Thoracic aorta (tissue), 2 donors: ENCODE measurements around the gene KNDC1. TPM values are rescaled to one million over a fixed set of nuclear protein-coding genes. Genes with fewer than 3 reads are reported as not detected.

Source experiments
- ATAC-seq: fragments of 150-250 bp; one replicate; pipeline ENCODE4 v1.8.0; 2017; ENCODE audit warnings: low read depth; ENCODE audit not compliant: insufficient number of reproducible peaks, low FRiP score
- DNase-seq: peaks from one replicate; pipeline ENCODE4 v3.0.0-alpha.2; 2020; ENCODE audit warnings: low spot score
- H3K27ac ChIP-seq, 2 donors: fragments of 200-600 bp; sonication (generic); 1 replicate in 1 of 2; 2 replicates in 1 of 2; pipeline ENCODE4 v1.5.1; 2016; ENCODE audit warnings: mild to moderate bottlenecking in 2 of 2, moderate library complexity in 2 of 2
- H3K27me3 ChIP-seq: fragments of 200-600 bp; sonication (generic); replicated peaks from 2 replicates; pipeline ENCODE4 v1.6.0; 2016; ENCODE audit warnings: mild to moderate bottlenecking; ENCODE audit not compliant: insufficient read depth
- H3K36me3 ChIP-seq: fragments of 200-600 bp; sonication (generic); one replicate; pipeline ENCODE4 v1.5.1; 2016
- H3K4me1 ChIP-seq, 2 donors: fragments of 200-600 bp; sonication (generic); 1 replicate in 1 of 2; 2 replicates in 1 of 2; pipeline versions ENCODE4 v1.5.1 to v1.6.0; 2016; ENCODE audit warnings: low read depth in 2 of 2, mild to moderate bottlenecking in 1 of 2; ENCODE audit not compliant: control insufficient read depth in 1 of 2
- H3K4me3 ChIP-seq: fragments of 200-600 bp; sonication (generic); 2 replicates; pipeline ENCODE4 v1.5.1; 2016; ENCODE audit warnings: mild to moderate bottlenecking
- H3K9me3 ChIP-seq: fragments of 200-600 bp; sonication (generic); 2 replicates; pipeline ENCODE4 v1.5.1; 2016
- total RNA-seq, 2 donors: library from RNA; depleted of rRNA; stranded (reverse); fragments of >200 nt; gene quantifications; one replicate each; pipeline versions ENCODE4 v1.1.0 to v1.2.3, GENCODE V29; 2016
- TF ChIP-seq, protein P1 (sequence below): fragments of 200-600 bp; sonication (generic); IDR thresholded peaks from one replicate; pipeline ENCODE4 v1.5.1; 2019; ENCODE audit warnings: antibody characterized with exemption

Gene KNDC1
- total RNA-seq, 2 donors from 2014 or later: 0.14 to 0.95 TPM

- H3K36me3 ChIP-seq: no peaks in the 10 kb centered on the region
- no peaks in the 10 kb centered on the region for H3K4me1 ChIP-seq
- TF ChIP-seq, protein P1, sequence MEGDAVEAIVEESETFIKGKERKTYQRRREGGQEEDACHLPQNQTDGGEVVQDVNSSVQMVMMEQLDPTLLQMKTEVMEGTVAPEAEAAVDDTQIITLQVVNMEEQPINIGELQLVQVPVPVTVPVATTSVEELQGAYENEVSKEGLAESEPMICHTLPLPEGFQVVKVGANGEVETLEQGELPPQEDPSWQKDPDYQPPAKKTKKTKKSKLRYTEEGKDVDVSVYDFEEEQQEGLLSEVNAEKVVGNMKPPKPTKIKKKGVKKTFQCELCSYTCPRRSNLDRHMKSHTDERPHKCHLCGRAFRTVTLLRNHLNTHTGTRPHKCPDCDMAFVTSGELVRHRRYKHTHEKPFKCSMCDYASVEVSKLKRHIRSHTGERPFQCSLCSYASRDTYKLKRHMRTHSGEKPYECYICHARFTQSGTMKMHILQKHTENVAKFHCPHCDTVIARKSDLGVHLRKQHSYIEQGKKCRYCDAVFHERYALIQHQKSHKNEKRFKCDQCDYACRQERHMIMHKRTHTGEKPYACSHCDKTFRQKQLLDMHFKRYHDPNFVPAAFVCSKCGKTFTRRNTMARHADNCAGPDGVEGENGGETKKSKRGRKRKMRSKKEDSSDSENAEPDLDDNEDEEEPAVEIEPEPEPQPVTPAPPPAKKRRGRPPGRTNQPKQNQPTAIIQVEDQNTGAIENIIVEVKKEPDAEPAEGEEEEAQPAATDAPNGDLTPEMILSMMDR: no peak
- H3K27ac ChIP-seq: no peak overlapping the region
- H3K27me3 ChIP-seq: no peaks in the 10 kb centered on the region
- H3K4me3 ChIP-seq: no peak overlapping the region
- no peak for ATAC-seq
- DNase-seq: no peak
- H3K9me3 ChIP-seq: no peaks in the 10 kb centered on the region
Observed at GRCh38 chr10:133180192-133180964, 20.4 kb downstream of the KNDC1 start.

GRCh38 chr10:133180965-133181639 lies 21.1 kb downstream of the KNDC1 start:
- no peaks in the 10 kb centered on the region for H3K27me3 ChIP-seq
- ATAC-seq (no peak), DNase-seq (no peak)
- no peaks in the 10 kb centered on the region for H3K36me3 ChIP-seq
- TF ChIP-seq, protein P1: no peak
- H3K4me3 ChIP-seq: no peak overlapping the region
- no peak overlapping the region for H3K27ac ChIP-seq
- H3K9me3 ChIP-seq: no peaks in the 10 kb centered on the region
- H3K4me1 ChIP-seq: no peaks in the 10 kb centered on the region

GRCh38 chr10:133182190-133182589 lies 22.2 kb downstream of the KNDC1 start:
- Histone ChIP-seq H3K27ac (no peak overlapping the region), H3K36me3 (no peaks in the 10 kb centered on the region), H3K27me3 (no peaks in the 10 kb centered on the region), H3K4me1 (no peaks in the 10 kb centered on the region), H3K9me3 (no peaks in the 10 kb centered on the region), H3K4me3 (no peak overlapping the region)
- ATAC-seq: no peak
- no peak for DNase-seq
- TF ChIP-seq, protein P1: no peak

DNA sequence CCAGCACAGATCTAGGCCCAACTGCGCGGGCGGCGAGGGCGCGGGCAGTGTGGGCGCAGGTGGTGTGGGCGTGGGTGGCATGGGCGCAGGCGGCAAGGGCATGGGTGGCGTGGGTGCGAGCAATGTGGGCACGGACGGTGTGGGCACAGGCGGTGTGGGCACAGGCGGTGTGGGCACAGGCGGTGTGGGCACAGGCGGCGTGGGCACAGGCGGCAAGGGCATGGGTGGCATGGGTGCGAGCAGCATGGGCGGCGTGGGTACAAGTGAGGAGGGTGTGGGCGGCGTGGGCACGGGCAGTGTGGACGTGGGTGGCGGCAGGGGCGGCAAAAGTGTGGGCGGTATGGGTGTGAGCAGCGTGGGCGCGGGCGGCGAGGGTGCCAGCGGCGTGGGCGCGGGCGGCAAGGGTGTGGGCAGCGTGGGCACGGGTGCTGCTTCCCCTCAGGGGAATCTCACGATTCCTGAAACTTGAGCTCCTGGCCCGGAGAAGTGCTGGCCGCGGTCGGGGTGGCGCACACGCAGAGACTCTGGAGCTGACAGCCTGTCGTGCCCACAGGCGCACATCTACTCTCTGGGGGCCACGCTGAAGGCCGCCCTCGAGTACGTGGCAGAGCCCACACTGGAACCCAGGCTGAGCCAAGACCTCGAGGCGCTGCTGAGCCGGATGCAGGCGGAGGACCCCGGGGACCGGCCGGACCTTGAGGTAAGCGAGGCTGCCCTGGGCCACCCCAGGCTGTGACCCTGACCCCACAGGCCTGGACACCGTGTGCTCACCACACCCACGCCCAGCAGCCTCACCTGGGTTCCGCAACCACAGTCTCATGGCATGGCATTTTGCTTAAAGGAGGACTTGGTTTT lies 23.0 kb downstream of the KNDC1 start:
- H3K27me3 ChIP-seq: no peaks in the 10 kb centered on the region
- no peak overlapping the region for H3K4me3 ChIP-seq
- ATAC-seq (no peak), DNase-seq (no peak)
- H3K9me3 ChIP-seq: no peaks in the 10 kb centered on the region
- H3K36me3 ChIP-seq: no peaks in the 10 kb centered on the region
- no peak overlapping the region for H3K27ac ChIP-seq
- H3K4me1 ChIP-seq: no peaks in the 10 kb centered on the region
- TF ChIP-seq, protein P1: no peak
